HepG2 (cell line): ENCODE measurements around the gene RELB. TPM values are rescaled to one million over a fixed set of nuclear protein-coding genes. Genes with fewer than 3 reads are reported as not detected.

Experiments
- FOSL1 ChIP-seq: sonication (generic); formaldehyde crosslinking; IDR thresholded peaks from 2 replicates; pipeline ENCODE4 v1.9.0; 2021; ENCODE audit warnings: missing genetic modification reagents, borderline replicate concordance
- ZBTB25 ChIP-seq: IDR thresholded peaks from 2 replicates; pipeline ENCODE4 v1.6.1; 2018; ENCODE audit warnings: missing genetic modification reagents
- ZBTB40 ChIP-seq, 2 experiments: fragments of 450-650 bp in 1 of 2; sonication (generic) in 1 of 2; formaldehyde crosslinking in 1 of 2; IDR thresholded peaks; 2 replicates each; pipeline versions ENCODE4 v1.6.1 to v1.8.0; 2016 to 2022; ENCODE audit warnings: antibody characterized with exemption in 1 of 2, mild to moderate bottlenecking in 1 of 2, missing genetic modification reagents in 1 of 2
- ZNF256 ChIP-seq: sonication (generic); formaldehyde crosslinking; conservative IDR thresholded peaks from 2 replicates; pipeline ENCODE4 v1.4.0; 2020; ENCODE audit warnings: missing genetic modification reagents
- ZNF674 ChIP-seq: sonication (generic); formaldehyde crosslinking; IDR thresholded peaks from 2 replicates; pipeline ENCODE4 v1.5.0; 2020; ENCODE audit warnings: low read depth, mild to moderate bottlenecking, missing genetic modification reagents
- ZNF780A ChIP-seq: sonication (generic); formaldehyde crosslinking; IDR thresholded peaks from 2 replicates; pipeline ENCODE4 v1.8.0; 2022; ENCODE audit warnings: mild to moderate bottlenecking, missing genetic modification reagents, moderate library complexity
- ZZZ3 ChIP-seq: sonication (generic); formaldehyde crosslinking; IDR thresholded peaks from 2 replicates; pipeline ENCODE4 v1.4.0; 2020; ENCODE audit warnings: missing genetic modification reagents, mild to moderate bottlenecking, borderline replicate concordance
- polyA plus RNA-seq, 8 experiments: library from polyadenylated mRNA; depleted of rRNA in 3 of 8; stranded (reverse) in 7 of 8; unstranded in 1 of 8; fragments of >200 nt; fragmentation: Illumina TruSeq in 4 of 8; extraction: Trizol in 4 of 8; gene quantifications; 2 replicates each; pipeline versions ENCODE4 v1.2.1 to v1.2.3, GENCODE V29; 2011 to 2016; ENCODE audit warnings: low read depth in 4 of 8, missing spikeins in 1 of 8, mixed read lengths in 1 of 8; ENCODE audit not compliant: insufficient read depth in 1 of 8
- total RNA-seq, 5 experiments: library from RNA; depleted of rRNA; stranded (reverse); fragments of >200 nt; fragmentation: Illumina TruSeq; extraction: Trizol; gene quantifications; 2 replicates each; pipeline ENCODE4 v1.2.3, GENCODE V29; 2016; ENCODE audit warnings: low read depth in 1 of 5
- TF ChIP-seq, protein P1 (sequence below): IDR thresholded peaks from 2 replicates; pipeline ENCODE4 v1.6.1; 2016; ENCODE audit warnings: mild to moderate bottlenecking
- TF ChIP-seq, protein P2 (sequence below), 2 experiments: sonication (generic) in 1 of 2; formaldehyde crosslinking in 1 of 2; IDR thresholded peaks; 2 replicates each; pipeline versions ENCODE4 v1.4.0 to v1.6.1; 2016 to 2020; ENCODE audit warnings: borderline replicate concordance in 1 of 2, low read depth in 1 of 2, mild to moderate bottlenecking in 1 of 2, missing genetic modification reagents in 1 of 2

RELB gene
- total and polyA plus RNA-seq, 2 of the 13 experiments (the other 11 are each of a cell fraction or from before 2014, with no cell fraction given) = 1.9 to 3.5 TPM

GRCh38 chr19:45076029-45076850 is 75.0 kb downstream of the RELB start, which contains the start of gene ZNF296 (continued):
- TF ChIP-seq ZNF674 (CRISPR knock-in tag) (0 out of 2 replicates have a peak, but pooled peaks have one; percentile 53), FOSL1 (CRISPR knock-in tag) (no peak), ZBTB40 (IDR thresholded peaks at IDR 0.05) (no peak), ZBTB40 (CRISPR knock-in tag; IDR thresholded peaks at IDR 0.05) (peak; percentile 62; the same call in 1 of the 2 replicates), ZNF780A (CRISPR knock-in tag) (no peak), ZBTB25 (CRISPR knock-in tag) (0 out of 2 replicates have a peak, but pooled peaks have one; percentile 69), ZNF256 (CRISPR knock-in tag) (no peak; the same call in 1 of the 2 replicates), ZZZ3 (CRISPR knock-in tag) (no peak)
- TF ChIP-seq, protein P1, sequence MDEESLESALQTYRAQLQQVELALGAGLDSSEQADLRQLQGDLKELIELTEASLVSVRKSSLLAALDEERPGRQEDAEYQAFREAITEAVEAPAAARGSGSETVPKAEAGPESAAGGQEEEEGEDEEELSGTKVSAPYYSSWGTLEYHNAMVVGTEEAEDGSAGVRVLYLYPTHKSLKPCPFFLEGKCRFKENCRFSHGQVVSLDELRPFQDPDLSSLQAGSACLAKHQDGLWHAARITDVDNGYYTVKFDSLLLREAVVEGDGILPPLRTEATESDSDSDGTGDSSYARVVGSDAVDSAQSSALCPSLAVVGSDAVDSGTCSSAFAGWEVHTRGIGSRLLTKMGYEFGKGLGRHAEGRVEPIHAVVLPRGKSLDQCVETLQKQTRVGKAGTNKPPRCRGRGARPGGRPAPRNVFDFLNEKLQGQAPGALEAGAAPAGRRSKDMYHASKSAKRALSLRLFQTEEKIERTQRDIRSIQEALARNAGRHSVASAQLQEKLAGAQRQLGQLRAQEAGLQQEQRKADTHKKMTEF (CRISPR knock-in tag) = no peak
- TF ChIP-seq, protein P2, sequence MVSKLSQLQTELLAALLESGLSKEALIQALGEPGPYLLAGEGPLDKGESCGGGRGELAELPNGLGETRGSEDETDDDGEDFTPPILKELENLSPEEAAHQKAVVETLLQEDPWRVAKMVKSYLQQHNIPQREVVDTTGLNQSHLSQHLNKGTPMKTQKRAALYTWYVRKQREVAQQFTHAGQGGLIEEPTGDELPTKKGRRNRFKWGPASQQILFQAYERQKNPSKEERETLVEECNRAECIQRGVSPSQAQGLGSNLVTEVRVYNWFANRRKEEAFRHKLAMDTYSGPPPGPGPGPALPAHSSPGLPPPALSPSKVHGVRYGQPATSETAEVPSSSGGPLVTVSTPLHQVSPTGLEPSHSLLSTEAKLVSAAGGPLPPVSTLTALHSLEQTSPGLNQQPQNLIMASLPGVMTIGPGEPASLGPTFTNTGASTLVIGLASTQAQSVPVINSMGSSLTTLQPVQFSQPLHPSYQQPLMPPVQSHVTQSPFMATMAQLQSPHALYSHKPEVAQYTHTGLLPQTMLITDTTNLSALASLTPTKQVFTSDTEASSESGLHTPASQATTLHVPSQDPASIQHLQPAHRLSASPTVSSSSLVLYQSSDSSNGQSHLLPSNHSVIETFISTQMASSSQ (IDR thresholded peaks at IDR 0.05; ENCODE audit: low read depth) = no peak
- TF ChIP-seq, protein P2 (CRISPR knock-in tag; IDR thresholded peaks at IDR 0.05; ENCODE audit: borderline replicate concordance) = no peak; the same call in 1 of the 2 replicates
